ENCODE data around the gene IZUMO3. TPM values are rescaled to one million over a fixed set of nuclear protein-coding genes. Genes with fewer than 3 reads are reported as not detected.

The IZUMO3 gene
- not detected in 2 replicates for total RNA-seq

GRCh38 chr9:24545847-24546522 lies at the start of gene IZUMO3:
TSS of gene IZUMO3 (minus strand) at chr9:24545897. CDS start at chr9:24545649, 248 bp downstream.

